Esophagus muscularis mucosa (tissue), 4 donors: ENCODE measurements around the gene GRID2. TPM values are rescaled to one million over a fixed set of nuclear protein-coding genes. Genes with fewer than 3 reads are reported as not detected.

Experiments used
- DNase-seq: peaks from one replicate; pipeline ENCODE4 v3.0.0-alpha.2; 2017; ENCODE audit errors: extremely low spot score
- H3K27ac ChIP-seq, 4 donors: fragments of 200-600 bp; sonication (generic); replicated peaks in 1 of 4; 1 replicate in 3 of 4; 2 replicates in 1 of 4; pipeline ENCODE4 v1.5.1; 2016 to 2019; ENCODE audit warnings: mild to moderate bottlenecking in 1 of 4
- H3K27me3 ChIP-seq, 4 donors: fragments of 200-600 bp; sonication (generic); one replicate each; pipeline versions ENCODE4 v1.5.1 to v1.6.0; 2016 to 2019
- H3K36me3 ChIP-seq, 4 donors: fragments of 200-600 bp; sonication (generic); one replicate each; pipeline ENCODE4 v1.5.1; 2016 to 2019
- H3K4me1 ChIP-seq, 4 donors: fragments of 200-600 bp; sonication (generic); one replicate each; pipeline ENCODE4 v1.5.1; 2016 to 2019
- H3K4me3 ChIP-seq, 4 donors: fragments of 200-600 bp; sonication (generic); 1 replicate in 2 of 4; 2 replicates in 2 of 4; pipeline ENCODE4 v1.5.1; 2016 to 2019; ENCODE audit warnings: mild to moderate bottlenecking in 4 of 4, moderate library complexity in 1 of 4
- H3K9me3 ChIP-seq, 4 donors: fragments of 200-600 bp; sonication (generic); 1 replicate in 3 of 4; 2 replicates in 1 of 4; pipeline ENCODE4 v1.5.1; 2016 to 2019
- CTCF ChIP-seq, 3 experiments: fragments of 200-600 bp in 2 of 3; fragments of 450-650 bp in 1 of 3; sonication (generic) in 2 of 3; IDR thresholded peaks; one replicate each; pipeline ENCODE4 v1.5.1; 2017 to 2019; ENCODE audit warnings: antibody characterized with exemption in 3 of 3, mild to moderate bottlenecking in 2 of 3, moderate library complexity in 1 of 3
- EP300 ChIP-seq: sonication (generic); formaldehyde crosslinking; IDR thresholded peaks from one replicate; pipeline ENCODE4 v1.6.1; 2017; ENCODE audit warnings: antibody characterized with exemption
- POLR2A ChIP-seq: fragments of 450-650 bp; IDR thresholded peaks from one replicate; pipeline ENCODE4 v1.6.1; 2017; ENCODE audit warnings: antibody characterized with exemption, moderate library complexity, mild to moderate bottlenecking, low read depth
- POLR2AphosphoS5 ChIP-seq, 2 donors: sonication (generic); formaldehyde crosslinking; IDR thresholded peaks; one replicate each; pipeline ENCODE4 v1.6.1; 2017; ENCODE audit warnings: antibody characterized with exemption in 2 of 2
- WGBS: methylation state at CpG from one replicate; pipeline ENCODE4 v1.1.5; 2018; 5-methylcytosine and 5-hydroxymethylcytosine counted together
- intact Hi-C: fragments of 100-400 bp; cut with DNase I; formaldehyde crosslinking; loops from one replicate; pipeline ENCODE4 v1.15.1; 2023
- total RNA-seq, 4 donors: library from RNA; depleted of rRNA; stranded (reverse); fragments of >200 nt; gene quantifications; one replicate each; pipeline versions ENCODE4 v1.1.0 to v1.2.1, GENCODE V29; 2016

GRID2 gene
- total RNA-seq, 4 donors from 2014 or later = 0.06 to 0.17 TPM; not detected in 2

DNA sequence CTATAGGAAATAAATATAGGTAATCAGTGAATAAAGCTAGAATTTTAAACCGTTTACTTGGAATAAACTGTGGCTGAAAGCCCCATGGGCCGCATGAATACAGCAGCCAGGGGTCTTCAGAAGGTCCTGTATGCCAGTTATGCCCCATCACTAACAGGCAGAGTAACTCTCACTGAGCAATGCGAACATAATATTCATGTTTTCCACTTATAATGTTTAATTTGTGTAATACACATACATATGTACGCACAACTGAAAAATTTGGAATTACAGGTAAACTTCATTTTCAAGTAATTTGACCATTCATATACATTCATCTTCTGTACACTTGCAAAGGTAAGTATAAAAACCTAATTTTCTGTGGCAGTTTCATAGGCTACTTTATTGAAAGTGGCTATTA, 998.5 kb downstream of the GRID2 start:
- Histone ChIP-seq H3K36me3 (no peaks in the 10 kb centered on the region), H3K4me3 (no peak overlapping the region), H3K27me3 (no peaks in the 10 kb centered on the region), H3K27ac (no peak overlapping the region), H3K4me1 (no peaks in the 10 kb centered on the region), H3K9me3 (no peaks in the 10 kb centered on the region)
- DNase-seq = no peak
- TF ChIP-seq POLR2AphosphoS5 (IDR thresholded peaks at IDR 0.05) (no peak), EP300 (no peak), CTCF (IDR thresholded peaks at IDR 0.05) (no peak), POLR2A (no peak)
- intact Hi-C loops = no loop called here
- 80% methylated on average over 4 of the region's 4 CpGs for WGBS

GRCh38 chr4:93303440-93303839, 999.7 kb downstream of the GRID2 start:
- Histone ChIP-seq H3K9me3 (no peaks in the 10 kb centered on the region), H3K27ac (no peak overlapping the region), H3K36me3 (no peaks in the 10 kb centered on the region), H3K4me3 (no peak overlapping the region), H3K27me3 (no peaks in the 10 kb centered on the region), H3K4me1 (no peaks in the 10 kb centered on the region)
- no peak for DNase-seq
- WGBS = 75% methylated on average over 2 of the region's 2 CpGs
- no peak for TF ChIP-seq POLR2A
- no peak for TF ChIP-seq CTCF (IDR thresholded peaks at IDR 0.05)
- no peak for TF ChIP-seq EP300
- TF ChIP-seq POLR2AphosphoS5 (IDR thresholded peaks at IDR 0.05) = no peak
- intact Hi-C loops = no loop called here

GRCh38 chr4:93312299-93312698, 1008.5 kb downstream of the GRID2 start:
- no peaks in the 10 kb centered on the region for H3K27me3 ChIP-seq
- H3K9me3 ChIP-seq = no peaks in the 10 kb centered on the region
- H3K4me3 ChIP-seq = no peak overlapping the region
- H3K27ac ChIP-seq = no peak overlapping the region
- no peaks in the 10 kb centered on the region for H3K36me3 ChIP-seq
- 76% methylated on average over 4 of the region's 4 CpGs for WGBS
- intact Hi-C loops = no loop called here
- TF ChIP-seq CTCF (IDR thresholded peaks at IDR 0.05) = no peak
- no peak for TF ChIP-seq POLR2AphosphoS5 (IDR thresholded peaks at IDR 0.05)
- TF ChIP-seq EP300 = no peak
- TF ChIP-seq POLR2A = no peak
- no peaks in the 10 kb centered on the region for H3K4me1 ChIP-seq
- DNase-seq = no peak

GRCh38 chr4:93313197-93313596, 1009.4 kb downstream of the GRID2 start:
- intact Hi-C loops = no loop called here
- no peaks in the 10 kb centered on the region for H3K4me1 ChIP-seq
- no peaks in the 10 kb centered on the region for H3K9me3 ChIP-seq
- H3K27ac ChIP-seq = no peak overlapping the region
- no peaks in the 10 kb centered on the region for H3K27me3 ChIP-seq
- no peak for DNase-seq
- H3K4me3 ChIP-seq = no peak overlapping the region
- no peaks in the 10 kb centered on the region for H3K36me3 ChIP-seq
- no peak for TF ChIP-seq POLR2A

GRCh38 chr4:93317057-93317456, 1013.3 kb downstream of the GRID2 start:
- TF ChIP-seq POLR2A = no peak
- TF ChIP-seq EP300 = no peak
- TF ChIP-seq CTCF (IDR thresholded peaks at IDR 0.05) = no peak
- no peak for TF ChIP-seq POLR2AphosphoS5 (IDR thresholded peaks at IDR 0.05)
- intact Hi-C loops = no loop called here
- no peaks in the 10 kb centered on the region for H3K4me1 ChIP-seq
- no peaks in the 10 kb centered on the region for H3K27me3 ChIP-seq
- H3K4me3 ChIP-seq = no peak overlapping the region
- no peak for DNase-seq
- no peaks in the 10 kb centered on the region for H3K9me3 ChIP-seq
- H3K36me3 ChIP-seq = no peaks in the 10 kb centered on the region
- WGBS = 73% methylated on average over 4 of the region's 4 CpGs
- H3K27ac ChIP-seq = no peak overlapping the region
